Peyer's patch (tissue), 4 donors: ENCODE measurements around the gene SOHLH2.

Experiments
- POLR2A ChIP-seq, 2 donors: fragments of 450-650 bp; IDR thresholded peaks; one replicate each; pipeline ENCODE4 v1.5.1; 2017; ENCODE audit warnings: antibody characterized with exemption in 2 of 2, mild to moderate bottlenecking in 2 of 2, moderate library complexity in 2 of 2
- TF ChIP-seq, protein P1 (sequence below), 6 experiments: fragments of 450-650 bp in 4 of 6; fragments of 200-600 bp in 2 of 6; sonication (generic) in 1 of 6; IDR thresholded peaks; one replicate each; pipeline ENCODE4 v1.5.1; 2017 to 2019; ENCODE audit warnings: antibody characterized with exemption in 6 of 6, mild to moderate bottlenecking in 3 of 6, moderate library complexity in 1 of 6

- TF ChIP-seq, protein P1, sequence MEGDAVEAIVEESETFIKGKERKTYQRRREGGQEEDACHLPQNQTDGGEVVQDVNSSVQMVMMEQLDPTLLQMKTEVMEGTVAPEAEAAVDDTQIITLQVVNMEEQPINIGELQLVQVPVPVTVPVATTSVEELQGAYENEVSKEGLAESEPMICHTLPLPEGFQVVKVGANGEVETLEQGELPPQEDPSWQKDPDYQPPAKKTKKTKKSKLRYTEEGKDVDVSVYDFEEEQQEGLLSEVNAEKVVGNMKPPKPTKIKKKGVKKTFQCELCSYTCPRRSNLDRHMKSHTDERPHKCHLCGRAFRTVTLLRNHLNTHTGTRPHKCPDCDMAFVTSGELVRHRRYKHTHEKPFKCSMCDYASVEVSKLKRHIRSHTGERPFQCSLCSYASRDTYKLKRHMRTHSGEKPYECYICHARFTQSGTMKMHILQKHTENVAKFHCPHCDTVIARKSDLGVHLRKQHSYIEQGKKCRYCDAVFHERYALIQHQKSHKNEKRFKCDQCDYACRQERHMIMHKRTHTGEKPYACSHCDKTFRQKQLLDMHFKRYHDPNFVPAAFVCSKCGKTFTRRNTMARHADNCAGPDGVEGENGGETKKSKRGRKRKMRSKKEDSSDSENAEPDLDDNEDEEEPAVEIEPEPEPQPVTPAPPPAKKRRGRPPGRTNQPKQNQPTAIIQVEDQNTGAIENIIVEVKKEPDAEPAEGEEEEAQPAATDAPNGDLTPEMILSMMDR (IDR thresholded peaks at IDR 0.05), result no peak
- no peak for TF ChIP-seq POLR2A (IDR thresholded peaks at IDR 0.05)
Observed at GRCh38 chr13:36166046-36166445, 48.3 kb downstream of the SOHLH2 start.
